ENCODE results near the gene FOSB.

The FOSB gene

DNA sequence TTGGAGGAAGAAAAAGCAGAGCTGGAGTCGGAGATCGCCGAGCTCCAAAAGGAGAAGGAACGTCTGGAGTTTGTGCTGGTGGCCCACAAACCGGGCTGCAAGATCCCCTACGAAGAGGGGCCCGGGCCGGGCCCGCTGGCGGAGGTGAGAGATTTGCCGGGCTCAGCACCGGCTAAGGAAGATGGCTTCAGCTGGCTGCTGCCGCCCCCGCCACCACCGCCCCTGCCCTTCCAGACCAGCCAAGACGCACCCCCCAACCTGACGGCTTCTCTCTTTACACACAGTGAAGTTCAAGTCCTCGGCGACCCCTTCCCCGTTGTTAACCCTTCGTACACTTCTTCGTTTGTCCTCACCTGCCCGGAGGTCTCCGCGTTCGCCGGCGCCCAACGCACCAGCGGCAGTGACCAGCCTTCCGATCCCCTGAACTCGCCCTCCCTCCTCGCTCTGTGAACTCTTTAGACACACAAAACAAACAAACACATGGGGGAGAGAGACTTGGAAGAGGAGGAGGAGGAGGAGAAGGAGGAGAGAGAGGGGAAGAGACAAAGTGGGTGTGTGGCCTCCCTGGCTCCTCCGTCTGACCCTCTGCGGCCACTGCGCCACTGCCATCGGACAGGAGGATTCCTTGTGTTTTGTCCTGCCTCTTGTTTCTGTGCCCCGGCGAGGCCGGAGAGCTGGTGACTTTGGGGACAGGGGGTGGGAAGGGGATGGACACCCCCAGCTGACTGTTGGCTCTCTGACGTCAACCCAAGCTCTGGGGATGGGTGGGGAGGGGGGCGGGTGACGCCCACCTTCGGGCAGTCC lies 5.0 kb downstream of the FOSB start:
- TF ChIP-seq, protein P1, sequence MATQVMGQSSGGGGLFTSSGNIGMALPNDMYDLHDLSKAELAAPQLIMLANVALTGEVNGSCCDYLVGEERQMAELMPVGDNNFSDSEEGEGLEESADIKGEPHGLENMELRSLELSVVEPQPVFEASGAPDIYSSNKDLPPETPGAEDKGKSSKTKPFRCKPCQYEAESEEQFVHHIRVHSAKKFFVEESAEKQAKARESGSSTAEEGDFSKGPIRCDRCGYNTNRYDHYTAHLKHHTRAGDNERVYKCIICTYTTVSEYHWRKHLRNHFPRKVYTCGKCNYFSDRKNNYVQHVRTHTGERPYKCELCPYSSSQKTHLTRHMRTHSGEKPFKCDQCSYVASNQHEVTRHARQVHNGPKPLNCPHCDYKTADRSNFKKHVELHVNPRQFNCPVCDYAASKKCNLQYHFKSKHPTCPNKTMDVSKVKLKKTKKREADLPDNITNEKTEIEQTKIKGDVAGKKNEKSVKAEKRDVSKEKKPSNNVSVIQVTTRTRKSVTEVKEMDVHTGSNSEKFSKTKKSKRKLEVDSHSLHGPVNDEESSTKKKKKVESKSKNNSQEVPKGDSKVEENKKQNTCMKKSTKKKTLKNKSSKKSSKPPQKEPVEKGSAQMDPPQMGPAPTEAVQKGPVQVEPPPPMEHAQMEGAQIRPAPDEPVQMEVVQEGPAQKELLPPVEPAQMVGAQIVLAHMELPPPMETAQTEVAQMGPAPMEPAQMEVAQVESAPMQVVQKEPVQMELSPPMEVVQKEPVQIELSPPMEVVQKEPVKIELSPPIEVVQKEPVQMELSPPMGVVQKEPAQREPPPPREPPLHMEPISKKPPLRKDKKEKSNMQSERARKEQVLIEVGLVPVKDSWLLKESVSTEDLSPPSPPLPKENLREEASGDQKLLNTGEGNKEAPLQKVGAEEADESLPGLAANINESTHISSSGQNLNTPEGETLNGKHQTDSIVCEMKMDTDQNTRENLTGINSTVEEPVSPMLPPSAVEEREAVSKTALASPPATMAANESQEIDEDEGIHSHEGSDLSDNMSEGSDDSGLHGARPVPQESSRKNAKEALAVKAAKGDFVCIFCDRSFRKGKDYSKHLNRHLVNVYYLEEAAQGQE (IDR thresholded peaks at IDR 0.05; ENCODE audit: low read depth), result no peak
- TF ChIP-seq EP300 (IDR thresholded peaks at IDR 0.05; ENCODE audit: borderline replicate concordance) (no peak), NFIC (IDR thresholded peaks at IDR 0.05) (no peak), CREB1 (IDR thresholded peaks at IDR 0.05; ENCODE audit: low read depth) (no peak), FOXM1 (IDR thresholded peaks at IDR 0.05; ENCODE audit: borderline replicate concordance, low read depth) (no peak), YY1 (IDR thresholded peaks at IDR 0.05; ENCODE audit: low read depth) (no peak), CEBPB (IDR thresholded peaks at IDR 0.05) (no peak), TAF1 (IDR thresholded peaks at IDR 0.05; ENCODE audit: low read depth) (no peak), EGR1 (IDR thresholded peaks at IDR 0.05) (no peak), RAD21 (IDR thresholded peaks at IDR 0.05; ENCODE audit: low read depth) (no peak), TEAD4 (IDR thresholded peaks at IDR 0.05) (no peak), ZBTB7A (IDR thresholded peaks at IDR 0.05; ENCODE audit: low read depth) (no peak), TCF12 (IDR thresholded peaks at IDR 0.05; ENCODE audit: low read depth) (no peak)
- TF ChIP-seq, protein P2, sequence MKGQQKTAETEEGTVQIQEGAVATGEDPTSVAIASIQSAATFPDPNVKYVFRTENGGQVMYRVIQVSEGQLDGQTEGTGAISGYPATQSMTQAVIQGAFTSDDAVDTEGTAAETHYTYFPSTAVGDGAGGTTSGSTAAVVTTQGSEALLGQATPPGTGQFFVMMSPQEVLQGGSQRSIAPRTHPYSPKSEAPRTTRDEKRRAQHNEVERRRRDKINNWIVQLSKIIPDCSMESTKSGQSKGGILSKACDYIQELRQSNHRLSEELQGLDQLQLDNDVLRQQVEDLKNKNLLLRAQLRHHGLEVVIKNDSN (IDR thresholded peaks at IDR 0.05), result no peak
- TF ChIP-seq, protein P3, sequence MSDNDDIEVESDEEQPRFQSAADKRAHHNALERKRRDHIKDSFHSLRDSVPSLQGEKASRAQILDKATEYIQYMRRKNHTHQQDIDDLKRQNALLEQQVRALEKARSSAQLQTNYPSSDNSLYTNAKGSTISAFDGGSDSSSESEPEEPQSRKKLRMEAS (IDR thresholded peaks at IDR 0.05), result no peak

DNA sequence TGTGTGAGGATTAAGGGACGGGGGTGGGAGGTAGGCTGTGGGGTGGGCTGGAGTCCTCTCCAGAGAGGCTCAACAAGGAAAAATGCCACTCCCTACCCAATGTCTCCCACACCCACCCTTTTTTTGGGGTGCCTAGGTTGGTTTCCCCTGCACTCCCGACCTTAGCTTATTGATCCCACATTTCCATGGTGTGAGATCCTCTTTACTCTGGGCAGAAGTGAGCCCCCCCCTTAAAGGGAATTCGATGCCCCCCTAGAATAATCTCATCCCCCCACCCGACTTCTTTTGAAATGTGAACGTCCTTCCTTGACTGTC lies 5.5 kb downstream of the FOSB start:
- no peak for TF ChIP-seq ZBTB7A (IDR thresholded peaks at IDR 0.05; ENCODE audit: low read depth)
- TF ChIP-seq RAD21 (IDR thresholded peaks at IDR 0.05; ENCODE audit: low read depth), result no peak
- no peak for TF ChIP-seq TAF1 (IDR thresholded peaks at IDR 0.05; ENCODE audit: low read depth)
- no peak for TF ChIP-seq CEBPB (IDR thresholded peaks at IDR 0.05)
- no peak for TF ChIP-seq TCF12 (IDR thresholded peaks at IDR 0.05; ENCODE audit: low read depth)
- TF ChIP-seq YY1 (IDR thresholded peaks at IDR 0.05; ENCODE audit: low read depth), result no peak
- no peak for TF ChIP-seq CREB1 (IDR thresholded peaks at IDR 0.05; ENCODE audit: low read depth)
- TF ChIP-seq, protein P1 (IDR thresholded peaks at IDR 0.05; ENCODE audit: low read depth), result no peak
- no peak for TF ChIP-seq FOXM1 (IDR thresholded peaks at IDR 0.05; ENCODE audit: borderline replicate concordance, low read depth)
- TF ChIP-seq NFIC (IDR thresholded peaks at IDR 0.05), result no peak

DNA sequence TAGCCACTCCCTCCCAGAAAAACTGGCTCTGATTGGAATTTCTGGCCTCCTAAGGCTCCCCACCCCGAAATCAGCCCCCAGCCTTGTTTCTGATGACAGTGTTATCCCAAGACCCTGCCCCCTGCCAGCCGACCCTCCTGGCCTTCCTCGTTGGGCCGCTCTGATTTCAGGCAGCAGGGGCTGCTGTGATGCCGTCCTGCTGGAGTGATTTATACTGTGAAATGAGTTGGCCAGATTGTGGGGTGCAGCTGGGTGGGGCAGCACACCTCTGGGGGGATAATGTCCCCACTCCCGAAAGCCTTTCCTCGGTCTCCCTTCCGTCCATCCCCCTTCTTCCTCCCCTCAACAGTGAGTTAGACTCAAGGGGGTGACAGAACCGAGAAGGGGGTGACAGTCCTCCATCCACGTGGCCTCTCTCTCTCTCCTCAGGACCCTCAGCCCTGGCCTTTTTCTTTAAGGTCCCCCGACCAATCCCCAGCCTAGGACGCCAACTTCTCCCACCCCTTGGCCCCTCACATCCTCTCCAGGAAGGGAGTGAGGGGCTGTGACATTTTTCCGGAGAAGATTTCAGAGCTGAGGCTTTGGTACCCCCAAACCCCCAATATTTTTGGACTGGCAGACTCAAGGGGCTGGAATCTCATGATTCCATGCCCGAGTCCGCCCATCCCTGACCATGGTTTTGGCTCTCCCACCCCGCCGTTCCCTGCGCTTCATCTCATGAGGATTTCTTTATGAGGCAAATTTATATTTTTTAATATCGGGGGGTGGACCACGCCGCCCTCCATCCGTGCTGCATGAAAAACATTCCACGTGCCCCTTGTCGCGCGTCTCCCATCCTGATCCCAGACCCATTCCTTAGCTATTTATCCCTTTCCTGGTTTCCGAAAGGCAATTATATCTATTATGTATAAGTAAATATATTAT lies 6.1 kb downstream of the FOSB start:
- TF ChIP-seq EGR1 (IDR thresholded peaks at IDR 0.05) (no peak), NFIC (IDR thresholded peaks at IDR 0.05) (no peak), TCF12 (IDR thresholded peaks at IDR 0.05; ENCODE audit: low read depth) (no peak), EP300 (IDR thresholded peaks at IDR 0.05; ENCODE audit: borderline replicate concordance) (no peak), ZBTB7A (IDR thresholded peaks at IDR 0.05; ENCODE audit: low read depth) (no peak), FOXM1 (IDR thresholded peaks at IDR 0.05; ENCODE audit: borderline replicate concordance, low read depth) (no peak), TAF1 (IDR thresholded peaks at IDR 0.05; ENCODE audit: low read depth) (no peak)
- TF ChIP-seq, protein P3 (IDR thresholded peaks at IDR 0.05), result no peak
- TF ChIP-seq, protein P1 (IDR thresholded peaks at IDR 0.05; ENCODE audit: low read depth), result no peak
